HG03460 (cell line): Measurements from ENCODE around the gene AIFM3.
"Not testable (repeated sequence)": the region's sequence is repeated elsewhere in the genome, so short reads cannot be mapped to it uniquely, and the experiment has no call there.

Experiments used
- ATAC-seq: cut with Tn5 transposase; IDR thresholded peaks from one replicate; pipeline ENCODE4 v1.9.1; 2021; ENCODE audit not compliant: unreplicated experiment

The AIFM3 gene, protein sequence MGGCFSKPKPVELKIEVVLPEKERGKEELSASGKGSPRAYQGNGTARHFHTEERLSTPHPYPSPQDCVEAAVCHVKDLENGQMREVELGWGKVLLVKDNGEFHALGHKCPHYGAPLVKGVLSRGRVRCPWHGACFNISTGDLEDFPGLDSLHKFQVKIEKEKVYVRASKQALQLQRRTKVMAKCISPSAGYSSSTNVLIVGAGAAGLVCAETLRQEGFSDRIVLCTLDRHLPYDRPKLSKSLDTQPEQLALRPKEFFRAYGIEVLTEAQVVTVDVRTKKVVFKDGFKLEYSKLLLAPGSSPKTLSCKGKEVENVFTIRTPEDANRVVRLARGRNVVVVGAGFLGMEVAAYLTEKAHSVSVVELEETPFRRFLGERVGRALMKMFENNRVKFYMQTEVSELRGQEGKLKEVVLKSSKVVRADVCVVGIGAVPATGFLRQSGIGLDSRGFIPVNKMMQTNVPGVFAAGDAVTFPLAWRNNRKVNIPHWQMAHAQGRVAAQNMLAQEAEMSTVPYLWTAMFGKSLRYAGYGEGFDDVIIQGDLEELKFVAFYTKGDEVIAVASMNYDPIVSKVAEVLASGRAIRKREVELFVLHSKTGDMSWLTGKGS

GRCh38 chr22:20966883-20967696 lies at the start of gene AIFM3:
AIFM3 (plus strand) TSS chr22:20967255; CDS start chr22:20967945, 690 bp downstream.
- ATAC-seq = no peak

DNA sequence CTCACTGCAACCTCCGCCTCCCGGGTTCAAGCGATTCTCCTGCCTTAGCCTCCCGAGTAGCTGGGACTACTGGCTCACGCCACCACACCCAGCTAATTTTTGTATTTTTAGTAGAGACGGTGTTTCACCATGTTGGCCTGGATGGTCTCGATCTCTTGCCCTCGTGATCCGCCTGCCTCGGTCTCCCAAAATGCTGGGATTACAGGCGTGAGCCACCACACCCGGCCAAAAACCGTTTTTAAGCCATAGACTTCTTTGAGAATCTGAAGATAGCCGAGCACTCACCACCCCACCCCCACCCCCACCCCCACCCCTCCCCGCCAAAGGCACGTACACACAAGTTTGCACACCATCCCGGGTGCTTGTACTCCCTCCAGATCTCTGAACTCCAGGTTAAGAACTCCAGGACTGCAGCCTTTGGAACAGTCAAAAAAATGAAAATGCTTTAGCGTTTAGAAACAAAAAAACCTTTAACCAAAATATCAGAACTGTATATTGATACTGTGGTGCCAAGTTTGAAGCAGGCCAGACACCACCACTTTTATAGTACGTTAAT lies 48.3 kb upstream of the AIFM3 start:
- ATAC-seq = no peak

GRCh38 chr22:20919718-20920117 lies 47.3 kb upstream of the AIFM3 start:
- no peak for ATAC-seq

DNA sequence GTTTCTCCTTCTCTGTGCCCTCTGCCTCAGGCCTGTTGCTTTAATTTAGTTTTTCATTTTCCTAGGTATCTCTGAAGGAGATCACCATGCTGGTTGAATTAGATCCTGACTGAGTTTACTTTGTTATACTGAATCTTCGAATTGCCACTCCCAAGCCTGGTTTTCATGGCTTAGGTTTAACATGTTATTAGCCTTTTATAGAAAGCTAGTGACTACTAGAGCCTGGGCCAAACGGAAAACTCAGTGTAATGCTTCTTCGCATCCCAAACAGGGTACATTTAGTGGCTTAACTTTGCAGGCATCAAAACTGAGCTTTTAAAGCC lies 46.2 kb upstream of the AIFM3 start:
- ATAC-seq = no peak

DNA sequence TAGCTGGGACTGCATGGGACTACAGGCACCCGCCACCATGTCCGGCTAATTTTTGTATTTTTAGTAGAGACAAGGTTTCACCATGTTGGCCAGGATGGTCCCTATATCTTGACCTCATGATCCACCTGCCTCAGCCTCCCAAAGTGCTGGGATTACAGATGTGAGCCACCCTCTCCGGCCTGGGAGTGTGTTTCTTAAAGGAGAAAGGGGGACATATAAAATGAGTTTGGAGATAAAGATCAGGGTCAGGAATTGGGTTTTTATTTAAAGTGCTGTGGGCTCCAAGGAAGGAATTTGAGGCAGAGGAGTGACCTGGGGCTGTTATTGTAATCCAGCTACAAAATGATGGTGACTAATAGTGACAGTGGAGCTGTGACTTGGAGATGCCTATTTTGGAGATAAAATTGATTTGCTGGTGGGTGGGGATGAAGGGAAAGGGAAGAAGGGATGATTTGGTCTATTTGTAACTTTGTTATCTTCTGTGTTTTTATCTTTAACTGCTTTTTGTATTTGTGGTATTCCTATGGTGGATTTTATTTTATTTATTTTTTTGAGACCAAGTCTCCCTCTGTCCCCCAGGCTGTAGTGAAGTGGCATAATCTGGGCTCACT lies 44.8 kb upstream of the AIFM3 start:
- ATAC-seq = no peak

DNA sequence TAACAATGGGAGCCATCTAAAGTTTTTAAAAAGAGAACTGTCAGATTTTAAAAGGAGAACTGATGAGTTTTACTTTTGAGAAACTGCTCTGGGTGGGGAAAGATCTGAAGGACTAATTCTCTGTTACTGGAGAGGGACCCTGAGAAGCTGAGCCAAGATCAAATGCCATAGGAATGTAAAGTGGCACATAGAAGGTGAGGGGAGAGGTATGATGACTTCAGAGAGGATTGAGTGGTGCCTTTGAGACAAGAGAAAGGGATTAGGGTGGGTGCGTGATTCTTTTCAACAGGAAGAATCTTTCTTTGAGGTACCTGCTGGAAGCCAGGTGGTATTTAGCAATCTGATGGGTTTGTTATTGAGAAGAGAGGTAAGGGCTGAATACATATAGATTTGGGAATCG lies 40.8 kb upstream of the AIFM3 start:
- ATAC-seq = no peak

DNA sequence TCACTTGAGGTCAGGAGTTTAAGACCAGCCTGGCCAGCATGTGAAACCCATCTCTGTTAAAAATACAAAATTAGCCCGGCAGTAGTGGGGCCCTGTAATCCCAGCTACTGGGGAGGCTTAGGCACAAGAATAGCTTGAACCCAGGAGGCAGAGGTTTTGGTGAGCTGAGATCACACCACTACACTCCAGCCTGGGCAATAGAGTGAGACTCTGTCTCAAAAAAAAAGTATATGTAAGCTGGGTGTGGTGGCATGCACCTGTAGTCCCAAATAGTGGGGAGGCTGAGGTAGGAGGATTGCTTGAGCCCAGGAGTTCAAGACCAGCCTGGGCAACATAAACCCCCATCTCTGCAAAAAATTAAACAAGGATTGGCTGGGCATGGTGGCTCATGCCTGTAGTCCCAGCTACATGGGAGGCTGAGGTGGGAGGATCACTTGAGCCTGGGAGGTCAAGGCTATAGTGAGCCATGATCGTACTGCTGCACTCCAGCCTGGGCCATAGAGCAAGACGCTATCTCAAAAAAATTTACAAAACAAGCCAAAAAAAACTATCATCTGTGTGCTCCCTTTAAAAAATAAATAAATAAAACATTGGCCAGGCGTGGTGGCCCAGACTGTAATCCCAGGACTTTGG lies 39.0 kb upstream of the AIFM3 start:
- no peak for ATAC-seq

- no peak for ATAC-seq
Measured at GRCh38 chr22:20928573-20928967, 38.5 kb upstream of the AIFM3 start.

DNA sequence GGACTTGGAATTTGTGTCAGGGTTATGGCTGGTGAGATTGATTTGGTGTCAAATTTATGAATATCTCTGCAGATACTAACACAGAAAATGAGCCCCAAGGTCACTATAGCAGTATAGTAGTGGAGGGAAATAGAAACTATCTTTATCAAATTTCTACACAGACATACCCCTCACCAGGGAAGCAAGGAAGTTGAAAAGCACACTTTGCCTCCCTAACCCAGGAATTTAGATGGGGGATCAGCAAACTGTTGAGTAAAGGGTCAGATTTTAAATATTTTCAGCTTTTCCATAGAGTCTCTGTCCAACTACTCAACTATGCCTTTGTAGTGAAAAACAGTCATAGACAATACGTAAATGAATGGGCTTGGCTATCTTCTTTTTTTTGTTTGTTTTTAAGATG lies 37.1 kb upstream of the AIFM3 start:
- ATAC-seq = no peak

- not testable (repeated sequence) for ATAC-seq
Measured at GRCh38 chr22:20930435-20930834, 36.6 kb upstream of the AIFM3 start.

- ATAC-seq = no peak
Measured at GRCh38 chr22:20931126-20931654, 35.9 kb upstream of the AIFM3 start.

DNA sequence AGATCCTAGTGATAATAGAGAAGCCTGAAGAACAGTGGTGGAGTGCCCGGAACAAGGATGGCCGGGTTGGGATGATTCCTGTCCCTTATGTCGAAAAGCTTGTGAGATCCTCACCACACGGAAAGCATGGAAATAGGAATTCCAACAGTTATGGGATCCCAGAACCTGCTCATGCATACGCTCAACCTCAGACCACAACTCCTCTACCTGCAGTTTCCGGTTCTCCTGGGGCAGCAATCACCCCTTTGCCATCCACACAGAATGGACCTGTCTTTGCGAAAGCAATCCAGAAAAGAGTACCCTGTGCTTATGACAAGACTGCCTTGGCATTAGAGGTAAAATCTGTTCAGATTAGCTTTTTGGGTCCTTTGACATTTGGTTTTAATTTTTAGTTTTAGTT lies 33.1 kb upstream of the AIFM3 start:
- no peak for ATAC-seq

- ATAC-seq = not testable (repeated sequence)
Measured at GRCh38 chr22:20935049-20935448, 32.0 kb upstream of the AIFM3 start.

GRCh38 chr22:20935780-20936539 lies 31.1 kb upstream of the AIFM3 start:
- not testable (repeated sequence) for ATAC-seq

GRCh38 chr22:20937031-20937793 lies 29.8 kb upstream of the AIFM3 start:
- no peak for ATAC-seq

DNA sequence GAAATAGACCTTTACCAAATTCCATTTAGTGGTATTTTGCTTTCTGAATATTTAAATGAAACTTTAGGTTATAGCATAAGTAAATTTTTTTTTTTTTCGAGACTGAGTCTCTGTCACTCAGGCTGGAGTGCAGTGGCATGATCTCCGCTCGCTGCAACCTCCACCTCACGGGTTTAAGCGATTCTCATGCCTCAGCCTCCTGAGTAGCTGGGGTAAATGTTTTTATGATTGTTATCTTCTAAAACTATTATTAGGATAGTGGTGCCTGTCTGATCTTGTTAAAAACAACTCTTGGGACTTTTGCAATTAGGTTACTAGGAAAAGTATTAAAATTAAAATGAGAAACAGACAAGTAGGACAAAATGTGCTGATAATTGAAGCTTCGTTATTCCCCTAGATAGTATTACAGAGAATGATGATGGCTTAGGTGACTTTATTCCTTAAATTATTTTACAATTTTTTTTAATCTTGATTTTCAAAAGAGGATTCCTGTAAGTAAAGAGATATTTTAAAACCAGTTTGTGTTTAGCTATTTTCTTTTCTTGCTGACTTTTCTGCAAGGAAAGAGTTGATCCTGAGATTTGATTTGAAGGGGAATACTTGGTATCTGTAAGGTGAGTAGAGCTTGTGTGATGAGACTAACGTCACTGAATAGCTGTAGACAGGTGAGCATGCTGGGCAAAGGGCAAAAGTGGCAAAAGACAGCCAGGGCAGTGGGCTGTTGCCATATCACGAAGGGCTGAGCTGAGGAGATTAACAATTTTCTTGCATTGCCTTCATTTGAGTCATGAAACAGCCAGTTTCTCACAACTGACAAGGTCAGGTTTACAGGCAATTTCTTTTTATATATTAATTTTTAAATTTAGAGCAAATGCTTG lies 29.0 kb upstream of the AIFM3 start:
- ATAC-seq = no peak

GRCh38 chr22:20939457-20940185 lies 27.4 kb upstream of the AIFM3 start:
- not testable (repeated sequence) for ATAC-seq
